Ovary (tissue), 3 donors: ENCODE measurements around the gene MAML2.

ENCODE experiments used
- POLR2A ChIP-seq: fragments of 450-650 bp; IDR thresholded peaks from one replicate; pipeline ENCODE4 v1.6.1; 2017; ENCODE audit warnings: antibody characterized with exemption, mild to moderate bottlenecking, moderate library complexity
- TF ChIP-seq, protein P1 (sequence below), 3 donors: fragments of 450-650 bp in 2 of 3; fragments of 200-600 bp in 1 of 3; IDR thresholded peaks; one replicate each; pipeline versions ENCODE4 v1.5.1 to v1.8.0; 2016 to 2022; ENCODE audit warnings: antibody characterized with exemption in 3 of 3, mild to moderate bottlenecking in 1 of 3
- donor health status: DM: no; HTN: no; CAD: no.

DNA sequence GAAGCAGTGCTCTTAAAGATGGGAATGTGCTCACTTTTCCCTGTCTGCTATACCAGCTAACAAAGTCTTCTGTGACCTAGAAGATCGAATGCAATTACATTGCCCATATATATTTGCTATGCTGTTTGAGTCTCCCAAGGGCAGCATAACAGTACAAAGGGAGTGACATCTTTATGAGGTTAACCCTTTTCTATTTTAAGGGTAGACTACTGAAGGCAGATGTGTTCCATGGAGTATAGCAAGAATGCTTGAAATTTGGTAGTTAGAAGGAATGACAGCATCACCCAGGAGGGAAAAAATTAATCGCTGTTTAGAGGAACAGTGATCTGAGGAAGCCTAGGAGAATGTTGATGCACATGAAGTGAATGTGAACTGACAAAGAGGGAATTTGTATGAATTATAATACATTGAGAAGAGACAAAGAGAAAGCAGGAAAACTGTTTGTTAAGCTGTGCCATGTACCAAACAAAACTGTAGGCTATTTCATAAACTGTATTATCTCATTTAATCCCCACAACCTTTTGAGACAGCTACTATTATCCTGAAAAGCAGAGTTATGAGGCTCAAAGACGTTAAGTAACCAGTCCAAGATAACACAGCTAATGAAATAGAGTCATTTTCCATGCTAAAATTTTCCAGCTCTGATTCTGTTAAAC lies 13.0 kb downstream of the MAML2 start:
- TF ChIP-seq, protein P1, sequence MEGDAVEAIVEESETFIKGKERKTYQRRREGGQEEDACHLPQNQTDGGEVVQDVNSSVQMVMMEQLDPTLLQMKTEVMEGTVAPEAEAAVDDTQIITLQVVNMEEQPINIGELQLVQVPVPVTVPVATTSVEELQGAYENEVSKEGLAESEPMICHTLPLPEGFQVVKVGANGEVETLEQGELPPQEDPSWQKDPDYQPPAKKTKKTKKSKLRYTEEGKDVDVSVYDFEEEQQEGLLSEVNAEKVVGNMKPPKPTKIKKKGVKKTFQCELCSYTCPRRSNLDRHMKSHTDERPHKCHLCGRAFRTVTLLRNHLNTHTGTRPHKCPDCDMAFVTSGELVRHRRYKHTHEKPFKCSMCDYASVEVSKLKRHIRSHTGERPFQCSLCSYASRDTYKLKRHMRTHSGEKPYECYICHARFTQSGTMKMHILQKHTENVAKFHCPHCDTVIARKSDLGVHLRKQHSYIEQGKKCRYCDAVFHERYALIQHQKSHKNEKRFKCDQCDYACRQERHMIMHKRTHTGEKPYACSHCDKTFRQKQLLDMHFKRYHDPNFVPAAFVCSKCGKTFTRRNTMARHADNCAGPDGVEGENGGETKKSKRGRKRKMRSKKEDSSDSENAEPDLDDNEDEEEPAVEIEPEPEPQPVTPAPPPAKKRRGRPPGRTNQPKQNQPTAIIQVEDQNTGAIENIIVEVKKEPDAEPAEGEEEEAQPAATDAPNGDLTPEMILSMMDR (IDR thresholded peaks at IDR 0.05), result no peak
- no peak for TF ChIP-seq POLR2A
